Upper lobe of left lung (tissue), 6 donors: ENCODE results near the gene ATXN1. TPM values are rescaled to one million over a fixed set of nuclear protein-coding genes. Genes with fewer than 3 reads are reported as not detected.
A peak's percentile ranks its signal among the peaks of the same experiment; 100 is the strongest.

ENCODE experiments used
- ATAC-seq, 2 donors: fragments of 200-7000 bp; cut with Tn5 transposase; one replicate each; pipeline ENCODE4 v1.9.1; 2022; ENCODE audit warnings: mild to moderate bottlenecking in 2 of 2, moderate library complexity in 2 of 2; ENCODE audit not compliant: low FRiP score in 2 of 2
- DNase-seq, 2 donors: peaks; one replicate each; pipeline ENCODE4 v3.0.0-alpha.2; 2019 to 2020
- H3K27ac ChIP-seq, 4 donors: fragments of 200-600 bp; sonication (generic); one replicate each; pipeline ENCODE4 v1.5.1; 2016 to 2019
- H3K27me3 ChIP-seq, 4 donors: fragments of 200-600 bp; sonication (generic); one replicate each; pipeline ENCODE4 v1.5.1; 2017 to 2019
- H3K36me3 ChIP-seq, 4 donors: fragments of 200-600 bp; sonication (generic); one replicate each; pipeline ENCODE4 v1.5.1; 2016 to 2019
- H3K4me1 ChIP-seq, 4 donors: fragments of 200-600 bp; sonication (generic); one replicate each; pipeline ENCODE4 v1.5.1; 2018 to 2019
- H3K4me3 ChIP-seq, 4 donors: fragments of 200-600 bp; sonication (generic); one replicate each; pipeline ENCODE4 v1.5.1; 2017 to 2019; ENCODE audit warnings: mild to moderate bottlenecking in 2 of 4, moderate library complexity in 1 of 4
- H3K9me3 ChIP-seq, 4 donors: fragments of 200-600 bp; sonication (generic); one replicate each; pipeline ENCODE4 v1.5.1; 2018 to 2019
- EP300 ChIP-seq, 4 donors: sonication (generic); formaldehyde crosslinking; IDR thresholded peaks; one replicate each; pipeline ENCODE4 v1.5.1; 2017; ENCODE audit warnings: antibody characterized with exemption in 4 of 4, control low read depth in 2 of 4
- POLR2A ChIP-seq, 4 donors: fragments of 450-650 bp; IDR thresholded peaks; one replicate each; pipeline ENCODE4 v1.5.1; 2016 to 2017; ENCODE audit warnings: antibody characterized with exemption in 4 of 4, mild to moderate bottlenecking in 2 of 4
- POLR2AphosphoS5 ChIP-seq, 2 donors: sonication (generic); formaldehyde crosslinking; IDR thresholded peaks; one replicate each; pipeline ENCODE4 v1.5.1; 2017; ENCODE audit warnings: antibody characterized with exemption in 2 of 2
- WGBS, 2 donors: methylation state at CpG; one replicate each; pipeline ENCODE4 v1.1.5; 2017 to 2018; 5-methylcytosine and 5-hydroxymethylcytosine counted together
- total RNA-seq, 6 donors: library from RNA; depleted of rRNA in 4 of 6; stranded (reverse); fragments of >200 nt in 4 of 6; gene quantifications; one replicate each; pipeline versions ENCODE4 v1.1.0 to v1.2.1, GENCODE V29; 2016 to 2021
- TF ChIP-seq, protein P1 (sequence below), 6 experiments: fragments of 450-650 bp in 4 of 6; fragments of 200-600 bp in 2 of 6; sonication (generic) in 2 of 6; IDR thresholded peaks; one replicate each; pipeline ENCODE4 v1.5.1; 2016 to 2019; ENCODE audit warnings: antibody characterized with exemption in 6 of 6
- donor health status: DM: no; HTN: no; CAD: no; lungs with moderate emphysema.
- donor health status: DM: no; HTN: yes; CAD: no; lungs with severe emphysema.

The ATXN1 gene
- total RNA-seq, 6 donors from 2014 or later = 44.2 to 106 (median 71.7) TPM

DNA sequence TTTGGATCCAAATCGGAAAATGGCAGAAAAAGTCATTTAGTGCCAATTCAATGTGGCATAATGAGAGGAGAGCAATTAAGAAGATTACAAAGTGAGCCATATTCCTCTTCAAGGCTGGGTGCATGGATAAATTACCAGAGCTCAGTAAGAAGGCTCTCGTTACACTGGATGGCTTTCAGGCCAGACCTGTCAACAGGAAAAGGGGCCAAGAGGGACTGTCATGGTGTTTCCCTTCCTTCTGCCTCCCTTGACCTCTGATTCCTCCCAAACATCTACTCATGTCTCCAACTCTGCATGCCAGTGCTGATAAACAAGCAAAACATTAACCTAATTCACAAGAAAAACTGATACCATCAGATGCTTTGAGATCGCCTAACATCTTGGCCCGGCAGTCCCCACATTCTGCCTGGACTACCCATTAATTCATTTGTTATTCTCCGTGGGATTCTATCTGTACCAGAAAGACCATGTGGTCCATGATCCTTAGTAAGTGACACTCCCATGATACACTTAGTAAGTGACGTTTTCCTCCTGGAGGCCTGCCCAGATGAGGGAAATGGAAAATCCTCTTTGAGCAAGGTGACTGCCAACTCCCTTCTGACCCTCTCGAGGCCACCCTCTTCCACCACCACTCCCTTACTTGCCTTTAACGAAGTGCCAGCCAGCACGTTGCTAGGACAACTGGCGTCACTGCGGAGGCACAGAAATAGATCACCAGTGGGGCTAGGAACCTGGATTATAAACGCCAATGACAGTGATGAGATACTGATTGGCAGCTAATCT, 283.7 kb downstream of the ATXN1 start:
- peak in 1 of 2 donors; percentile 67 for ATAC-seq

DNA sequence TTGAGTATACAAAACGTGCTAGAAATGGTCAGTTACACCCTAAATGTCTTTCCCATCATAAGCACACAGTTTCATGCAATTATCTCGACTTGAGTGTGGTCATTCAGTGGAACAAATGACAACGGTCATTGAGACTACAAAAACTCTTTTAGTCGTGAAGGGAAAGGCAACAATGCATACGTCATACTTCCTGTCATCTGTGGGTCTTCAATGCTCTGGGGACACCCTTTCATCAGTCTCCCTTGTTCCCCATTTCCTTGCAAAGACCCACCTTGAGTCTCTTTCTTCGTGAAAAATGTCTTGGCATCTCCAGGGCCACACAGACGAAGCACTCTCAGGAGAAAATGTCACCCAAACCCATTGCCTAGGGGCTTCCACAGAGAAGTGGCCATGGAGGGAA, 284.4 kb downstream of the ATXN1 start:
- TF ChIP-seq POLR2AphosphoS5 (IDR thresholded peaks at IDR 0.05) (no peak), POLR2A (IDR thresholded peaks at IDR 0.05) (no peak), EP300 (IDR thresholded peaks at IDR 0.05) (no peak)
- TF ChIP-seq, protein P1, sequence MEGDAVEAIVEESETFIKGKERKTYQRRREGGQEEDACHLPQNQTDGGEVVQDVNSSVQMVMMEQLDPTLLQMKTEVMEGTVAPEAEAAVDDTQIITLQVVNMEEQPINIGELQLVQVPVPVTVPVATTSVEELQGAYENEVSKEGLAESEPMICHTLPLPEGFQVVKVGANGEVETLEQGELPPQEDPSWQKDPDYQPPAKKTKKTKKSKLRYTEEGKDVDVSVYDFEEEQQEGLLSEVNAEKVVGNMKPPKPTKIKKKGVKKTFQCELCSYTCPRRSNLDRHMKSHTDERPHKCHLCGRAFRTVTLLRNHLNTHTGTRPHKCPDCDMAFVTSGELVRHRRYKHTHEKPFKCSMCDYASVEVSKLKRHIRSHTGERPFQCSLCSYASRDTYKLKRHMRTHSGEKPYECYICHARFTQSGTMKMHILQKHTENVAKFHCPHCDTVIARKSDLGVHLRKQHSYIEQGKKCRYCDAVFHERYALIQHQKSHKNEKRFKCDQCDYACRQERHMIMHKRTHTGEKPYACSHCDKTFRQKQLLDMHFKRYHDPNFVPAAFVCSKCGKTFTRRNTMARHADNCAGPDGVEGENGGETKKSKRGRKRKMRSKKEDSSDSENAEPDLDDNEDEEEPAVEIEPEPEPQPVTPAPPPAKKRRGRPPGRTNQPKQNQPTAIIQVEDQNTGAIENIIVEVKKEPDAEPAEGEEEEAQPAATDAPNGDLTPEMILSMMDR (IDR thresholded peaks at IDR 0.05) = no peak
- no peaks in the 10 kb centered on the region for H3K27me3 ChIP-seq
- no peak for ATAC-seq
- no peak overlapping the region for H3K4me3 ChIP-seq
- H3K9me3 ChIP-seq = no peaks in the 10 kb centered on the region
- H3K4me1 ChIP-seq = peaks cover 4 to 23% (median 8%) of the 10 kb centered on the region in 4 donors
- DNase-seq = no peak
- no peak overlapping the region for H3K27ac ChIP-seq
- H3K36me3 ChIP-seq = peaks cover 0 to 2% (median 0%) of the 10 kb centered on the region in 4 donors
- WGBS, 2 donors = 86 to 88% methylated on average over 7 of the region's 7 CpGs

More for the DNA sequence above, 283.7 kb downstream of the ATXN1 start:
- peak in 1 of 2 donors; percentile 80 for DNase-seq
- peaks cover 3 to 24% (median 8%) of the 10 kb centered on the region in 4 donors for H3K4me1 ChIP-seq
- no peak overlapping the region for H3K4me3 ChIP-seq
- 61 to 70% methylated on average over 11 to 12 of the region's 12 CpGs for WGBS, 2 donors
- peak in 1 of 4 donors; percentile 14 for TF ChIP-seq EP300 (IDR thresholded peaks at IDR 0.05)
- no peak for TF ChIP-seq POLR2AphosphoS5 (IDR thresholded peaks at IDR 0.05)
- H3K36me3 ChIP-seq = peaks cover 0 to 2% (median 0%) of the 10 kb centered on the region in 4 donors
- H3K27ac ChIP-seq = no peak overlapping the region
- H3K27me3 ChIP-seq = no peaks in the 10 kb centered on the region
- no peaks in the 10 kb centered on the region for H3K9me3 ChIP-seq

DNA sequence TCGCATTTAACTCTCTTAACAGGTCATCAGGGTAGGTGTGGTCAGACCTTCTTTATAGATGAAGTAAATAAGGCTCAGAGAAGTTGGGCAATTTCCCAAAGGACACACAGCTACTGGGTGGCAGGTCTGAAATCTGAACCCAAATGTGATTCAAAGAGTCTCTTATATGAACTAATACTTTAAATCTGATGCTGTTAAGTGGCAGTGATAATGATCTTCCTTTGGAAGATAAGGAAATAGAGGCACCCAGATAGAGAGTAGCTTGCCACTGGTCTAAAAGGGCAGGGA, 285.8 kb downstream of the ATXN1 start:
- Histone ChIP-seq H3K36me3 (peaks cover 0 to 2% (median 0%) of the 10 kb centered on the region in 4 donors), H3K4me1 (peaks cover 4 to 21% (median 8%) of the 10 kb centered on the region in 4 donors), H3K27ac (no peak overlapping the region), H3K4me3 (no peak overlapping the region), H3K27me3 (no peaks in the 10 kb centered on the region), H3K9me3 (no peaks in the 10 kb centered on the region)
- ATAC-seq = no peak
- no peak for DNase-seq
- TF ChIP-seq EP300 (IDR thresholded peaks at IDR 0.05) = no peak
- TF ChIP-seq POLR2AphosphoS5 (IDR thresholded peaks at IDR 0.05) = no peak
- no peak for TF ChIP-seq POLR2A (IDR thresholded peaks at IDR 0.05)
- TF ChIP-seq, protein P1 (IDR thresholded peaks at IDR 0.05) = no peak
- WGBS, 2 donors = 86 to 96% methylated on average over 1 of the region's 1 CpG

DNA sequence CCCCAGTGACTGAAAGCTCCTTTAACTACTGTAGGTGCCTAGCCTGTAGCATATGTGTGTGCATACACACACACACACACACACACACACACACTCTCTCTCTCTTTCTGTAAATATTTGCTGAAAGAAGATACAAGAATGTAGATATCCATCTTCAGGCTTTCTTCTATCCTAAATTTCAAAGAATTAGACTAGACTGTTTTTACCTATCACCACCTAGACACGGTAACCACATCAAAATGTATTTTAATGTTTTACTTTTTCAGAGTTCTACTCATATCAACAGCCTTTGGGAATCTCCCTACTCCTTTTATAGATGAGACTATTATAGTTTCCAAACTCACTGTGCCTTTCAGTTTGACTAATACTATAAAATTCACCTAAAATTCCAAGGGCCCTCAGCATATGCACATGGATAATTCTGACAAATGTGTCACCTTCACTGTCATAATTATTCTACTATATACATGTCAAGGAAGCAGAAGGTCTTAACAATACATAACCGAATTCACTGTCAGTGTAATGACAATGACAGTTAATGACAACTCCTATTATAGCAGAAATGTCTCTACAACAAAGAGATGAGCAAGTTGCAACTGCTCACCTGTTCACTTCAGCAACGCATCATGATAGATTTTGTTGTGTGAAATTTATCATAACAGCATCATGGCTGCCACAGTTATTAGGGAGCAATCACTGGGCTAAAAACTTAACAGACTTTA, 286.3 kb downstream of the ATXN1 start:
- TF ChIP-seq POLR2AphosphoS5 (IDR thresholded peaks at IDR 0.05) = no peak
- TF ChIP-seq POLR2A (IDR thresholded peaks at IDR 0.05) = no peak
- no peak for TF ChIP-seq EP300 (IDR thresholded peaks at IDR 0.05)
- TF ChIP-seq, protein P1 (IDR thresholded peaks at IDR 0.05) = no peak
- peaks cover 4 to 21% (median 8%) of the 10 kb centered on the region in 4 donors for H3K4me1 ChIP-seq

More for the DNA sequence above, 286.3 kb downstream of the ATXN1 start:
- DNase-seq = no peak
- no peak for ATAC-seq
- peaks cover 0 to 2% (median 0%) of the 10 kb centered on the region in 4 donors for H3K36me3 ChIP-seq
- H3K27ac ChIP-seq = no peak overlapping the region
- no peak overlapping the region for H3K4me3 ChIP-seq
- 86 to 92% methylated on average over 3 of the region's 3 CpGs for WGBS, 2 donors
- no peaks in the 10 kb centered on the region for H3K27me3 ChIP-seq
- no peaks in the 10 kb centered on the region for H3K9me3 ChIP-seq
